ENCODE data around the gene LENG8. TPM values are rescaled to one million over a fixed set of nuclear protein-coding genes. Genes with fewer than 3 reads are reported as not detected.

The LENG8 gene
- polyA plus RNA-seq, 3 donors from 2014 or later, result 3.2 to 8.6 (median 3.2) TPM

GRCh38 chr19:54428323-54429175, 20.4 kb upstream of the LENG8 start:
- DNase-seq, result no peak
- Mint-ChIP-seq H3K36me3 (no peaks in the 10 kb centered on the region), H3K9me3 (no peaks in the 10 kb centered on the region), H3K4me1 (peaks cover 5 to 6% of the 10 kb centered on the region in 2 donors), H3K27me3 (ENCODE audit: low read depth in 3 of 3) (peaks cover 11 to 23% (median 19%) of the 10 kb centered on the region in 3 donors), H3K27ac (no peak overlapping the region), H3K4me3 (no peak overlapping the region)

- DNase-seq, result no peak
- no peak overlapping the region for H3K27ac Mint-ChIP-seq
- no peaks in the 10 kb centered on the region for H3K36me3 Mint-ChIP-seq
- peaks cover 8 to 10% of the 10 kb centered on the region in 2 donors for H3K4me1 Mint-ChIP-seq
- H3K9me3 Mint-ChIP-seq, result no peaks in the 10 kb centered on the region
- H3K27me3 Mint-ChIP-seq (ENCODE audit: low read depth in 3 of 3), result peaks cover 11 to 25% (median 19%) of the 10 kb centered on the region in 3 donors
- no peak overlapping the region for H3K4me3 Mint-ChIP-seq
Observed at GRCh38 chr19:54429176-54429495, 19.9 kb upstream of the LENG8 start.

GRCh38 chr19:54429545-54430227, 19.3 kb upstream of the LENG8 start:
- peak overlapping the region in 1 of 5 donors; percentile 21 for H3K4me3 Mint-ChIP-seq
- peaks cover 10 to 15% of the 10 kb centered on the region in 2 donors for H3K4me1 Mint-ChIP-seq
- H3K27ac Mint-ChIP-seq, result no peak overlapping the region
- peaks cover 11 to 25% (median 19%) of the 10 kb centered on the region in 3 donors for H3K27me3 Mint-ChIP-seq (ENCODE audit: low read depth in 3 of 3)
- no peaks in the 10 kb centered on the region for H3K36me3 Mint-ChIP-seq
- H3K9me3 Mint-ChIP-seq, result no peaks in the 10 kb centered on the region
- no peak for DNase-seq

- H3K4me1 Mint-ChIP-seq, result peaks cover 16 to 21% of the 10 kb centered on the region in 2 donors
- no peaks in the 10 kb centered on the region for H3K9me3 Mint-ChIP-seq
- H3K36me3 Mint-ChIP-seq, result no peaks in the 10 kb centered on the region
- peak overlapping the region in 4 of 5 donors; percentile 21 to 72 (median 47) for H3K4me3 Mint-ChIP-seq
- peaks cover 6 to 22% (median 13%) of the 10 kb centered on the region in 3 donors for H3K27me3 Mint-ChIP-seq (ENCODE audit: low read depth in 3 of 3)
- no peak overlapping the region for H3K27ac Mint-ChIP-seq
- DNase-seq, result peak in 1 of 3 donors; percentile 18
Observed at GRCh38 chr19:54430306-54431254, 18.4 kb upstream of the LENG8 start.

GRCh38 chr19:54431255-54431838, 17.7 kb upstream of the LENG8 start:
- DNase-seq, result no peak
- no peaks in the 10 kb centered on the region for H3K9me3 Mint-ChIP-seq
- peaks cover 16 to 21% of the 10 kb centered on the region in 2 donors for H3K4me1 Mint-ChIP-seq
- H3K36me3 Mint-ChIP-seq, result no peaks in the 10 kb centered on the region
- peaks cover 5 to 22% (median 13%) of the 10 kb centered on the region in 3 donors for H3K27me3 Mint-ChIP-seq (ENCODE audit: low read depth in 3 of 3)
- H3K4me3 Mint-ChIP-seq, result peak overlapping the region in 3 of 5 donors; percentile 41 to 72 (median 64)
- no peak overlapping the region for H3K27ac Mint-ChIP-seq

GRCh38 chr19:54432144-54432738, 16.8 kb upstream of the LENG8 start:
- Mint-ChIP-seq H3K9me3 (no peaks in the 10 kb centered on the region), H3K27ac (no peak overlapping the region), H3K4me3 (no peak overlapping the region), H3K36me3 (peaks cover 0 to 3% (median 3%) of the 10 kb centered on the region in 3 donors), H3K27me3 (ENCODE audit: low read depth in 3 of 3) (peaks cover 5 to 21% (median 8%) of the 10 kb centered on the region in 3 donors), H3K4me1 (peaks cover 16 to 27% of the 10 kb centered on the region in 2 donors)
- no peak for DNase-seq

- no peak for DNase-seq
- Mint-ChIP-seq H3K4me1 (peaks cover 17 to 27% of the 10 kb centered on the region in 2 donors), H3K4me3 (no peak overlapping the region), H3K36me3 (peaks cover 0 to 3% (median 3%) of the 10 kb centered on the region in 3 donors), H3K27ac (no peak overlapping the region), H3K27me3 (ENCODE audit: low read depth in 3 of 3) (peaks cover 0 to 9% (median 2%) of the 10 kb centered on the region in 3 donors), H3K9me3 (no peaks in the 10 kb centered on the region)
Observed at GRCh38 chr19:54433697-54434096, 15.3 kb upstream of the LENG8 start.

- Mint-ChIP-seq H3K27ac (no peak overlapping the region), H3K4me1 (peaks cover 17 to 27% of the 10 kb centered on the region in 2 donors), H3K9me3 (no peaks in the 10 kb centered on the region), H3K36me3 (peaks cover 0 to 3% (median 3%) of the 10 kb centered on the region in 3 donors), H3K27me3 (ENCODE audit: low read depth in 3 of 3) (peaks cover 0 to 8% (median 2%) of the 10 kb centered on the region in 3 donors), H3K4me3 (peak overlapping the region in 2 of 5 donors; percentile 27 to 30)
- no peak for DNase-seq
Observed at GRCh38 chr19:54434112-54434872, 14.7 kb upstream of the LENG8 start.

- Mint-ChIP-seq H3K27ac (peak overlapping the region in 2 of 6 donors; percentile 30 to 73), H3K27me3 (ENCODE audit: low read depth in 3 of 3) (peaks cover 0 to 5% (median 2%) of the 10 kb centered on the region in 3 donors), H3K9me3 (no peaks in the 10 kb centered on the region), H3K4me3 (peak overlapping the region in 4 of 5 donors; percentile 15 to 54 (median 37)), H3K4me1 (peaks cover 17 to 27% of the 10 kb centered on the region in 2 donors), H3K36me3 (peaks cover 0 to 3% (median 3%) of the 10 kb centered on the region in 3 donors)
- DNase-seq, result no peak
Observed at GRCh38 chr19:54434873-54435214, 14.2 kb upstream of the LENG8 start.

GRCh38 chr19:54435551-54436016, 13.4 kb upstream of the LENG8 start:
- no peaks in the 10 kb centered on the region for H3K9me3 Mint-ChIP-seq
- no peak overlapping the region for H3K27ac Mint-ChIP-seq
- H3K4me1 Mint-ChIP-seq, result peaks cover 17 to 27% of the 10 kb centered on the region in 2 donors
- peaks cover 0 to 5% (median 3%) of the 10 kb centered on the region in 3 donors for H3K27me3 Mint-ChIP-seq (ENCODE audit: low read depth in 3 of 3)
- no peak overlapping the region for H3K4me3 Mint-ChIP-seq
- peaks cover 0 to 3% (median 3%) of the 10 kb centered on the region in 3 donors for H3K36me3 Mint-ChIP-seq
- DNase-seq, result no peak

GRCh38 chr19:54436031-54436523, 12.9 kb upstream of the LENG8 start:
- peaks cover 0 to 5% (median 3%) of the 10 kb centered on the region in 3 donors for H3K27me3 Mint-ChIP-seq (ENCODE audit: low read depth in 3 of 3)
- DNase-seq, result no peak

More at GRCh38 chr19:54436031-54436523, 12.9 kb upstream of the LENG8 start:
- Mint-ChIP-seq H3K9me3 (no peaks in the 10 kb centered on the region), H3K4me1 (peaks cover 16 to 24% of the 10 kb centered on the region in 2 donors), H3K27ac (no peak overlapping the region), H3K36me3 (peaks cover 0 to 3% (median 3%) of the 10 kb centered on the region in 3 donors), H3K4me3 (no peak overlapping the region)

All from immature natural killer cell (primary cell).